GM12891 (cell line): ENCODE measurements around the gene DCAF16.

ENCODE experiments used
- DNase-seq: peaks from one replicate; pipeline ENCODE4 v3.0.0; 2011; ENCODE audit warnings: low spot score; ENCODE audit not compliant: insufficient read length
- FAIRE-seq: peaks from 2 replicates; lab custom pipeline; 2011; peaks lifted over from hg19 to GRCh38; lab: Jason Lieb, UNC
- PAX5 ChIP-seq: IDR thresholded peaks from 2 replicates; pipeline ENCODE4 v1.6.1; 2011; ENCODE audit warnings: low read length, moderate library complexity, mild to moderate bottlenecking; ENCODE audit not compliant: insufficient read depth, severe bottlenecking
- POLR2A ChIP-seq: IDR thresholded peaks from 2 replicates; pipeline ENCODE4 v1.6.1; 2011; ENCODE audit warnings: low read depth, low read length, control low read depth
- POLR2AphosphoS5 ChIP-seq: IDR thresholded peaks from 2 replicates; pipeline ENCODE4 v1.6.1; 2011; ENCODE audit warnings: low read depth, low read length, control low read depth
- POU2F2 ChIP-seq: IDR thresholded peaks from 2 replicates; pipeline ENCODE4 v1.6.1; 2011; ENCODE audit warnings: low read depth, mild to moderate bottlenecking, control low read depth, low read length, moderate library complexity
- SPI1 ChIP-seq: IDR thresholded peaks from 2 replicates; pipeline ENCODE4 v1.6.1; 2011; ENCODE audit warnings: low read depth, low read length, control low read depth
- TAF1 ChIP-seq: IDR thresholded peaks from 2 replicates; pipeline ENCODE4 v1.6.1; 2011; ENCODE audit warnings: low read depth, low read length, control low read depth

DCAF16 gene

DNA sequence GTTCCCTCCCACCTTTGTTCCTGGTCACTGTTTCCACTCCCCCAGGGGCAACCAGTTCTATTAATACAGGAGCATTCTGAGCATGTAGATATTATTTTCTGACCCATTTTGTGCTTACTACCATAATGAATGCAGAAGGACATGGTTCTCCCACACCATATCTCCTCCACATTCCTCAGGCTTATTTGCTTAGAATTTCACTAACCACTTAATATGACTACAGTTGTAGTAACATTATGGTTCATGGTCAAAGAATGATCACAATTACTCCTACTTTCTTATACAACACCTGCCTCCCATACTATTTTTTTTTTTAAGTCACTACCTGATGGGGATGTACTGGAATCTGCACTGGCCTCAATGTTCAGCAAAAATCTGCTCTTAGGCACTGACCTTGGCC lies 21.6 kb downstream of the DCAF16 start:
- DNase-seq, result no peak
- no peak for TF ChIP-seq POLR2AphosphoS5
- no peak for TF ChIP-seq POU2F2
- no peak for TF ChIP-seq SPI1
- no peak for TF ChIP-seq POLR2A
- no peak for TF ChIP-seq TAF1
- no peak for TF ChIP-seq PAX5
- peak; percentile 5 for FAIRE-seq

DNA sequence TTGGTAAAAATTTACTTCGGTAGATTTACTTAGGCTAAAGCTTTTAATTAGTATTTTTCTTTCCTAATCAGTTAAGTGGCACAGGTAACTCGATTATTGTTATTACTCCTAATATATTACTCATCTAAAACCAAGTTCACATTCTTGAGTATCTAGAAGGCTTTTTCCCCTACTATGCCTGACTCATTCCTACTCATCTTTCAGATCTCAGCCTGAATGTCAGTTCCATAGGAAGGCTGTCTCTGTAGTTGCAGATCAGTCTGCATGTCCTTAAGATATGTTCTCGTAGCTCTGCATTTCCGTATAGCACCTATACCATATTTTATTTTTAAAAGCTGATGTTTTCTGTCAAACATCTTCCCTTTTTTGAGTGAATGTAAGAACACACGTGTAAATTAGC lies 23.2 kb downstream of the DCAF16 start:
- peak; percentile 9 for FAIRE-seq
- TF ChIP-seq PAX5 (no peak), TAF1 (no peak), POLR2AphosphoS5 (no peak), POLR2A (no peak), POU2F2 (no peak), SPI1 (no peak)
- no peak for DNase-seq

DNA sequence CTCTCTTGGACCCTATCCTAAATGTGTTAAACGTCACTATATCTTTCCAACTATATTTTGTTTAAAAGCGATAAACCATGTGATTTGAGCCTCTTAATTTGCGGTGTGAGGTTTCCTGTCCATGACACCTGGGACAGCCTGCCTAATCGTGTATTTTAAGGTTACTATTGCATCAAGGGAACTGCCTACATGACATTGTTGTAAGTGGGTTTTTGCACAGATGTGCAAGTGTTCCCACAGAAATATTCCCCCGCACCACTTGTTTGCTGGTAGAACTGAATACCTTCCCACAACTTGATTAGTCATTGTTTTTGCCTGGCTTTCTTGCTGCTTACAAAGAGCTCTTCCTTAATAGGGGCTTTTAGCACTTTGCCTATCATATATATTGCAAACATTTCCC lies 24.0 kb downstream of the DCAF16 start:
- TF ChIP-seq POLR2AphosphoS5, result no peak
- FAIRE-seq (peak; percentile 74), DNase-seq (no peak)

DNA sequence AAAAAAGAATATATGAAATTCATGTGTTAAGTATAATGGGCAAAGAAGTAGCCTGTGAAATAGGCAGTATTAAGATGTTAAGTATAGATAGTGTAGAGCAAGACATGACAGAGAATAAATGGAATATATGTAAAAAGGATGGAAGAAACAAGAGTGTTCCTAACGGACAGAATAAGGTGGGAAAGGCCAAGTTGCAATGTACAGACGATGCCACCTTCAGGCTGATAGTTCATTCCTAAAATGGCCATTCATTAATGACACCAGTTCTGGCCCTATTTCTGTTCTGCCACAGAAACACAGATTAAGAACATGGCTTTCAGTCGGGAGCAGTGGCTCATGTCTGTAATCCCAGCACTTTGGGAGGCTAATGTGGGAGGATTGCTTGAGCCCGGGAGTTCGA lies 24.7 kb downstream of the DCAF16 start:
- peak; percentile 40 for FAIRE-seq
- TF ChIP-seq POLR2AphosphoS5 (no peak), TAF1 (no peak), POLR2A (no peak), PAX5 (no peak), POU2F2 (no peak), SPI1 (no peak)
- no peak for DNase-seq

DNA sequence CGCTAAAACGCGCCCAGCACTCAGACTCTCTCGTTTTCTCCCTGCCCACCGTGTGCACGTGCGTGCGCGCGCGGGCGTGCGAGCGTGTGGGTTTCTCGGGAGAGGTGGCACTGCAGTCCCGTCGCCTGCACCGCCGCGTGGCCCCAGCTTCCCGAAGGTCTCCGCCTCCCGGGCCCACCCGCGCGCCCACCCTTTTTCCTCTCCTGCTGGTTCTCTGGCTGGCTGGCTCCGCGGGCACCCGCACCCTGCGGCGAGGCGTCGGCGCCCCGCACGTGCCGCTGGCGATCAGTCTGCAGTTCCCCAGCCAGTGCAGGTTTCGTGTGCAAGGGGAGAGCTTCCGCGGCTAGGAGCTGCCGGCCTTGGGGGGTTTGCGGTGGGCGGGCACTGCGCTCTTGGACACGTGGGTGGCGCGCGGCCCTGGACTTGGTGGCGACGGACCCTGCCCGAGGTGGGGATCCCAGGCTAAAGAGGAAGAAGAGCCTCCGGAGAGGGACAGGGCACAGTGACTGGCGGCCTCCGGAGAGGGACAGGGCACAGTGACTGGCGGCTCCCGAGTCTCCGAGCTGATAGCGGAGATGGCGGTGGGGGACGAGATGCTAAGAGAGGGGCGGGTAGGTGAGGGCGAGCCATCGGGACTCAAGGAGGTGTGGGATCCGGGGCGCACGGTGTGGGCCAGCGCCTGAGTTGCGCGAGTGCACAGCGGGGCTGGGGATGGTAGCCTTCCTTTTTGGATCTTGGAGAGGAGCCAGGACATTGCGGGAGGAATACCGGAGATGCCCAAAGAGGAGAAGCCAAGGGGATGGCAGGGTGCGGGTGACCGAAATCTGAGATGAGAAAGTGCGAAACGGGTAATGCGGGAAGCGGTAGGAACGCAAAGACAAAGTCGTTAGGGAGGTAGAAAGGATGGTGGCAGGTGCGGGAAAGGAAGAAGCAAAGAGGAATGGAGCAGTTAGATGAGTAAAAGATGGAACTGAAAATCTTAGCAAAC lies 29.0 kb downstream of the DCAF16 start, which contains the start of gene FAM184B:
FAM184B (minus strand) TSS at position 322 of the 988 bp plus-strand sequence. CDS start 322 bp downstream, outside the sequence.
- DNase-seq (peak; percentile 18), FAIRE-seq (no peak)
- TF ChIP-seq POLR2AphosphoS5, result no peak
- TF ChIP-seq POU2F2, result no peak
- TF ChIP-seq TAF1, result no peak
- TF ChIP-seq PAX5, result no peak
- TF ChIP-seq POLR2A, result no peak
- TF ChIP-seq SPI1, result no peak

DNA sequence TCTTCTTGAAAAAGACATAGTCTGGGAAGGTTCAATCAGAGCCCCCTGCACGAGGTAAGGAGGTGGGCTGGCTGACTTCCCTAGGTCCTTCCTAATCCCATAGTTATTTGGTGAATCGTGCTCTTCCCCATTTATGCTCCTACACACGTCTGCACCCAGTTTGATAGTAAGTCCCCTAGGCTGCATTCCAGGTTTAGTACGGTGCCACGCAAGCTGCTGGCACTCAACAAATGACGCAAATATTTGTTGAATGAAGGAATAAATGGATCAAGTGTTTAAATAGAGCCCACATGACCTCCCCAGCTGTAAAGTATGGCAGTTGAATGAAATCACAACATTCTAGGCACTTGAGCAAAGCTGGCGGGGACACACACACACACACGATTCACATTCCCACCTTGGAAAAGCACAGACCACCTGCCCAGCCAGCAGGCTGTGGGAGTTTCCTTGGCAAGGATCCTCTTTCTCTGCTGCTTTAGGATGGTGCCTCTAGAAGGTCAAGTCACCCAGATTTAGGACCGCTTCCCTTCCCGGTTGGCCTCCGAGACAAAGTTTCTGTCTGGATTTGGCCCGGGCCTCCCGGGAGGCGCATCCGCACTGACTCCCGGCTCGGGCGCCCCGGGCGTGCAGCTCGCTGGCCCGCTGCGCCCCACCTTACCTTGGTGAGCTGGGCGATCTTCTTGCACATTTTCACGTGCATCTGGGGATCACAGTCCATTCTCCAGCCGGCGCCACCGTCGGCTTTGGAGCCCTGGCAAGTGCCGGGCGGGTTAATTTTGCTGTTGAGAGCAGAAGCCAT lies 29.9 kb downstream of the DCAF16 start:
- TF ChIP-seq POLR2AphosphoS5 (no peak), POLR2A (no peak), SPI1 (no peak), TAF1 (no peak), PAX5 (no peak), POU2F2 (no peak)
- DNase-seq (no peak), FAIRE-seq (no peak)

DNA sequence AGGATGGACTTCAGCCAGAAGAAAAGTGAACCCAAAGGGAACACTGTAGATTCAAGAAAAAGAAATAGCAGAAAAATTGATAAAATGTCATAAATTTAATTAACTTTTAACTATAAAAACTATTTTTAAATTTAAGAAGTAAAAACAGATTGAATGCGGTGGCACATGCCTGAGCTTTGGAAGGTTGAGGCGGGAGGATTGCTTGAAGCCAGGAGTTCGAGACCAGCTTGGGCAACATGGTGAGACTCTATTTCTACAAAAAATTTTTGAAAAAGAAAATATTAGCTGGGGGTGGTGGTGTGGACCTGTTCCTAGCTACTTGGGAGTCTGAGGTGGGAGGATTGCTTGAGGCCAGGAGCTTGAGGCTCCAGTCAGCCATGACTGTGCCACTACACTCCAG lies 32.1 kb downstream of the DCAF16 start:
- FAIRE-seq, result no peak
- DNase-seq, result no peak
- no peak for TF ChIP-seq POLR2AphosphoS5
- TF ChIP-seq SPI1, result no peak
- no peak for TF ChIP-seq POU2F2
- no peak for TF ChIP-seq TAF1
- TF ChIP-seq PAX5, result no peak
- TF ChIP-seq POLR2A, result no peak

DNA sequence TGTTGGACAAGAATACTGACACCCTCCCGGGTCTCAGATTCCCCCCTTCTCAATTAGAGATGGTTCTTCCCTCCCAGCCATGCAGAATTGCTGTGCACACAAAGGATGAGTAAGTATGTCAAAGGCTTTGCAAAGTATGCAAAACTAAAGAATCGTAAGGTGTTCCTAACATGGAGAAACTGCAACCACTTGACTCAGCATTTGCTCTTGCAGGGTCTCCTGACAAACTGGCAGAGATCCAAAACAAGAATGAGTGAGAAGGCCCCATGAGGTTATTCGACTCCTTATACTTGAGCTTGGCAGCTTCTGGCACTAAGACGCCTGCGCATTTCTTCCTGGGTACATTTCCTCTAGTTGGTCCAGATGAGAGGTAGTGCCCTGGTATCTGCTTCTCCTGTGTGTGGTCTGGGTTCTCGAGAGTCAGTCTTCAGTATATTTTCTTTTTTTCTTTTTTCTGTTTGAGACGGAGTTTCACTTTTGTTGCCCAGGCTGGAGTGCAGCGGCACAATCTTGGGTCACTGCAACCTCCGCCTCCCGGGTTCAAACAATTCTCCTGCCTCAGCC lies 37.3 kb downstream of the DCAF16 start:
- FAIRE-seq (no peak), DNase-seq (no peak)
- TF ChIP-seq SPI1 (no peak), PAX5 (no peak), POLR2AphosphoS5 (no peak), TAF1 (no peak), POLR2A (no peak), POU2F2 (no peak)
